Measurements from ENCODE around the gene MEGF6. TPM values are rescaled to one million over a fixed set of nuclear protein-coding genes. Genes with fewer than 3 reads are reported as not detected.

The MEGF6 gene
- total RNA-seq, 1 experiment from 2014 or later, result 21.3 TPM

GRCh38 chr1:3636531-3636930 is 25.2 kb upstream of the MEGF6 start:
- Histone ChIP-seq H3K4ac (ENCODE audit: low read depth, low read length) (no peak overlapping the region), H3K23me2 (ENCODE audit: insufficient read length, low read depth, low read length, poor library complexity, severe bottlenecking) (no peaks in the 10 kb centered on the region), H2AFZ (ENCODE audit: low read length) (no peak overlapping the region), H3K27me3 (ENCODE audit: insufficient read depth, low read length) (no peaks in the 10 kb centered on the region), H3K79me1 (ENCODE audit: insufficient read depth, low read depth, low read length, poor library complexity, severe bottlenecking) (no peaks in the 10 kb centered on the region), H2AK5ac (ENCODE audit: insufficient read length, low read length) (no peak overlapping the region), H3K27ac (ENCODE audit: insufficient read length, low read depth, low read length) (no peak overlapping the region), H3K18ac (ENCODE audit: insufficient read length, low read depth, low read length) (no peak overlapping the region), H3T11ph (ENCODE audit: low read length) (no peak overlapping the region), H3K14ac (ENCODE audit: insufficient read depth, low read length) (no peak overlapping the region), H3K56ac (ENCODE audit: insufficient read length, low read depth, low read length) (no peak overlapping the region), H2BK12ac (ENCODE audit: insufficient read length, low read depth, low read length) (no peak overlapping the region), H3K4me2 (ENCODE audit: insufficient read depth, insufficient read length, low read length) (no peak overlapping the region), H4K8ac (replicated peaks; ENCODE audit: insufficient read length, low read depth, low read length) (no peak overlapping the region), H4K20me1 (ENCODE audit: control insufficient read depth, insufficient read depth, insufficient read length) (no peaks in the 10 kb centered on the region), H3K23ac (ENCODE audit: insufficient read length, low read depth, low read length) (no peak overlapping the region), H2BK20ac (ENCODE audit: low read depth, low read length, poor library complexity, severe bottlenecking) (no peak overlapping the region), H3K79me2 (ENCODE audit: insufficient read depth, low read length) (no peaks in the 10 kb centered on the region), H2BK5ac (ENCODE audit: insufficient read length, low read length) (no peak overlapping the region), H3K4me1 (ENCODE audit: insufficient read depth, low read length) (no peaks in the 10 kb centered on the region), H2BK120ac (ENCODE audit: low read depth, low read length, poor library complexity, severe bottlenecking) (no peak overlapping the region), H3K9me3 (ENCODE audit: control insufficient read depth, low read depth, low read length) (no peaks in the 10 kb centered on the region), H4K5ac (ENCODE audit: insufficient read length, low read depth, low read length) (no peak overlapping the region), H3K9ac (ENCODE audit: extremely low read depth, insufficient read length, low read length) (no peak overlapping the region), H4K91ac (ENCODE audit: insufficient read length, low read depth, low read length) (no peak overlapping the region), H2BK15ac (ENCODE audit: low read depth, low read length) (no peak overlapping the region)
- no peak overlapping the region for H3K4me3 Mint-ChIP-seq
- peaks cover 6 to 53% (median 53%) of the 10 kb centered on the region in 3 experiments; a peak in 6 of 7 replicates for H3K36me3 Mint-ChIP-seq (ENCODE audit: insufficient read depth in 1 of 3, low read depth in 3 of 3)
- H3K4me1 Mint-ChIP-seq, result peaks cover 4 to 14% of the 10 kb centered on the region in 2 experiments
- DNase-seq, result no peak
- no CpG with 5 or more reads among the region's 11 CpGs for WGBS (ENCODE audit: extremely low coverage, insufficient read length, low lambda C conversion rate)
- no peak for TF ChIP-seq CTCF (conservative IDR thresholded peaks at IDR 0.05)
- H3K9me3 Mint-ChIP-seq, result no peaks in the 10 kb centered on the region
- H3K27me3 Mint-ChIP-seq (ENCODE audit: low read depth), result no peaks in the 10 kb centered on the region
- H3K27ac Mint-ChIP-seq, result peak overlapping the region in 1 of 3 experiments; percentile 90; a peak in 2 of 7 replicates
